Upper lobe of left lung (tissue), 4 donors: ENCODE data around the gene METRN.

Experiments used
- CTCF ChIP-seq, 6 experiments: fragments of 450-650 bp in 4 of 6; fragments of 200-600 bp in 2 of 6; sonication (generic) in 2 of 6; IDR thresholded peaks; one replicate each; pipeline ENCODE4 v1.5.1; 2016 to 2019; ENCODE audit warnings: antibody characterized with exemption in 6 of 6
- EP300 ChIP-seq, 4 donors: sonication (generic); formaldehyde crosslinking; IDR thresholded peaks; one replicate each; pipeline ENCODE4 v1.5.1; 2017; ENCODE audit warnings: antibody characterized with exemption in 4 of 4, control low read depth in 2 of 4
- POLR2A ChIP-seq, 4 donors: fragments of 450-650 bp; IDR thresholded peaks; one replicate each; pipeline ENCODE4 v1.5.1; 2016 to 2017; ENCODE audit warnings: antibody characterized with exemption in 4 of 4, mild to moderate bottlenecking in 2 of 4
- POLR2AphosphoS5 ChIP-seq, 2 donors: sonication (generic); formaldehyde crosslinking; IDR thresholded peaks; one replicate each; pipeline ENCODE4 v1.5.1; 2017; ENCODE audit warnings: antibody characterized with exemption in 2 of 2

- no peak for TF ChIP-seq POLR2A (IDR thresholded peaks at IDR 0.05)
- TF ChIP-seq CTCF (IDR thresholded peaks at IDR 0.05): no peak
- no peak for TF ChIP-seq POLR2AphosphoS5 (IDR thresholded peaks at IDR 0.05)
- TF ChIP-seq EP300 (IDR thresholded peaks at IDR 0.05): no peak
Observed at GRCh38 chr16:680625-680945, 34.3 kb upstream of the METRN start.
